ENCODE results near the gene ALMS1.
"Not testable (repeated sequence)": the region's sequence is repeated elsewhere in the genome, so short reads cannot be mapped to it uniquely, and the experiment has no call there.

Gene ALMS1

DNA sequence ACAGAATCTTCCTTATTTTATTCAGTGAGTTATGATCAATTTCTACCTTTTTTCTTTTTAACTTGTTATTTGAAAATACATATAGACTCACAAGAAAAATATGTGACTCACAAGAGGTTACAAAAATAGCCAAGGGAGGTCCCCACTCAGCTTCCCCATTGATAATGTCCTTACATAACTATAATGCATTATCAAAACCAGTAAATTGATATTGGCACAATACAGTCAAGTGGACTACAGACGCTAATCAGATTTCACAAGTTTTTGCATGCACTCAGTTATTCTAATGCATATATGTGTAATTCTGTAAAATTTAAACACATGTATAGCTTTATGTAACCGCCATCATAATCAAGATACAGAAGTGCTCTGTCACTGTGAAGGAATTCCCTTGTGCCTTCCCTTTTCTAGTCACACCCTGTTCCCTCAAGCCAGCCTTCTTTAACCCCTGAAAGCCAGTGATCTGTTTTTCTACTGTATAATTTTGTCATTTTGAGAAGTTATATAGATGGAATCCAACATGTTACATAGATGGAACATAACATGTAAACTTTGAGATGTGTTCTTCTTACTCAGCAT, 118.4 kb downstream of the ALMS1 start:
- no peak for FAIRE-seq
- no peak for DNase-seq (ENCODE audit: insufficient read length, low spot score)

DNA sequence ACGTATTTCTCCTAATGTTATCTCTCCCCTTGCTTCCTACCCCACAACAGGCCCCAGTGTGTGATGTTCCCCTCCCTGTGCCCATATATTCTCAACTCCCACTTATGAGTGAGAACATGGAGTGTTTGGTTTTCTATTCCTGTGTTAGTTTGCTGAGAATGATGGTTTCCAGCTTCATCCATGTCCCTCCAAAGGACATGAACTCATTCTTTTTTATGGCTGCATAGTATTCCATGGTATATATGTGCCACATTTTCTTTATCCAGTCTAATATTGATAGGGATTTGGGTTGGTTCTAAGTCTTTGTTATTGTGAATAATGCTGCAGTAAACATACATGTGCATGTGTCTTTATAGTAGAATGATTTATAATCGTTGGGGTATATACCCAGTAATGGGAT, 119.2 kb downstream of the ALMS1 start:
- not testable (repeated sequence) for DNase-seq (ENCODE audit: insufficient read length, low spot score); FAIRE-seq

DNA sequence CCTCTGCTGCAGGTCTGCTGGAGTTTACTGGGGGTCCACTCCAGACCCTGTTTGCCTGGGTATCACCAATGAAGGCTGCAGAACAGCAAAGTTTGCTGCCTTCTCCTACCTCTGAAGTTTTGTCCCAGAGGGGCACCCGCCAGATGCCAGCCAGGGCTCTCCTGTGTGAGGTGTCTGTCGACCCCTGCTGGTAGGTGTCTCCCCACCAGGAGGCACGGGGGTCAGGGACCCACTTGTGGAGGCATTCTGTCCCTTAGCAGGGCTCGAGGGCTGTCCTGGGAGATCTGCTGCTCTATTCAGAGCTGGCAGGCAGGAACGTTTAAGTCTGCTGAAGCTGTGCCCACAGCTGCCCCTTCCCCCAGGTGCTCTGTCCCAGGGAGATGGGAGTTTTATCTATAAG, 124.8 kb downstream of the ALMS1 start:
- DNase-seq (ENCODE audit: insufficient read length, low spot score); FAIRE-seq: not testable (repeated sequence)

DNA sequence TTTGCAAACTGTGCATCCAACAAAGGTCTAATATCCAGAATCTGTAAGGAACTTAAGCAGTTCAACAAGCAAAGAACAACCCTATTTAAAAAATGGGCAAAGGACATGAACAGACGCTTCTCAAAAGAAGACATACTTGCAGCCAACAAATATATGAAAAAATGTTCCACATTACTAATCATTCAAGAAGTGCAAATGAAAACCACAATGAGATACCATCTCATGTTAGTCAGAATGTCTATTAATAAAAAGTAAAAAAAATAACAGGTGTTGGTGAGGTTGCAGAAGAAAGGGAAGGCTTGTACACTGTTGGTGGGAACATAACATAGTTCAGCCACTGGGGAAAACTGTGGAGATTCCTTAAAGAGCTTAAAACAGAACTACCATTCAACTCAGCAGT, 130.4 kb downstream of the ALMS1 start:
- DNase-seq (ENCODE audit: insufficient read length, low spot score) (no peak), FAIRE-seq (no peak)

DNA sequence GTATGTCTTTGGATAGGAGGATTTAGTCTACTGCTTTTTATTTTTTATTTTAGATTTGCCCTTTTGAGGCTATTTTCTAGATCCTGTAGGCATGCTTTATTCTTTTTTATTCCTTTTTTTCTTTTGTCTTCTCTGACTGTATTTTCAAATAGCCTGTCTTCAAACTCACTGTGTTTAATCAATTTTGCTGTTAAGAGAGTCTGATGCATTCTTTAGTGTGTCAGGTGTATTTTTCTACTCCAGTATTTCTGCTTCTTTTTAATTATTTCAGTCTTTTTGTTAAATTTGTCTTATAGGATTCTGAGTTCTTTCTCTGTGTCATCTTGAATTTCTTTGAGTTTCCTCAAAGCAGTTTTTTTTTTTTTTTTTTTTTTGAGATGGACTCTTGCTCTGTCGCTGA, 143.1 kb downstream of the ALMS1 start:
- no peak for FAIRE-seq
- DNase-seq (ENCODE audit: insufficient read length, low spot score) = no peak

DNA sequence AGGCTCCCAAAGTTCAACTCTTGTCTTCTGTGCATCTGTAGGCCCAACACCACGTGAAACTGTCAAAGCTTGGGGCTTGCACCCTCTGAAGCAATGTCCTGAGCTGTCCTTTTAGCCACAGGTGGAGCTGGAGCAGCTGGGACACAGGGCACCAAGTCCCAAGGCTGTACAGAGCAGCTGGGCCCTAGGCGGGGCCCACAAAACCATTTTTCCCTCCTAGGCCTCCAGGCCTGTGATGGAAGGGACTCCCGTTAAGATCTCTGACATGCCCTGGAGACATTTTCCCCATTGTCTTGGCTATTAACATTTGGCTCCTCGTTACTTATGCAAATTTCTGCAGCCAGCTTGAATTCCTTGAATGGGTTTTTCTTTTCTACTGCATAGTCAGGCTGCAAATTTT, 145.1 kb downstream of the ALMS1 start:
- FAIRE-seq; DNase-seq (ENCODE audit: insufficient read length, low spot score): not testable (repeated sequence)

DNA sequence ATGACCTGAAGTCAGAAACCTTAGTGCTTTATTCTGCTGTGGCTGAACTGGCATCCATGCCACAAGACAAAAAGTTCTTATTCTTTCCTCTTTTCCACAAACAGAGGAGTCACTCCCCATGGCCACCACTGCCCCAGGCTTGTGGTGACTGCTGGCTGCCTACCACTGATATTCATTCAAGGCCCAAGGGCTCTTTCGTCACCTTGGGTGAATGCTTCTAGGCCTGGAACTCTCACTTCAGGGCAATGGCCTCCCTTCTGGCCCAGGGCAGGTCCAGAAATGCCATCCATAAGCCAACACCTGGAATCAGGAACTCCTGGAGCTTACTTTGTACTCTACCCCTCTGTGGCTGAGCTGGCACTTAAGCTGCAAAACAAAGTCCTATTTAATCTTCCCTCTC, 146.7 kb downstream of the ALMS1 start:
- DNase-seq (ENCODE audit: insufficient read length, low spot score) (no peak), FAIRE-seq (no peak)

DNA sequence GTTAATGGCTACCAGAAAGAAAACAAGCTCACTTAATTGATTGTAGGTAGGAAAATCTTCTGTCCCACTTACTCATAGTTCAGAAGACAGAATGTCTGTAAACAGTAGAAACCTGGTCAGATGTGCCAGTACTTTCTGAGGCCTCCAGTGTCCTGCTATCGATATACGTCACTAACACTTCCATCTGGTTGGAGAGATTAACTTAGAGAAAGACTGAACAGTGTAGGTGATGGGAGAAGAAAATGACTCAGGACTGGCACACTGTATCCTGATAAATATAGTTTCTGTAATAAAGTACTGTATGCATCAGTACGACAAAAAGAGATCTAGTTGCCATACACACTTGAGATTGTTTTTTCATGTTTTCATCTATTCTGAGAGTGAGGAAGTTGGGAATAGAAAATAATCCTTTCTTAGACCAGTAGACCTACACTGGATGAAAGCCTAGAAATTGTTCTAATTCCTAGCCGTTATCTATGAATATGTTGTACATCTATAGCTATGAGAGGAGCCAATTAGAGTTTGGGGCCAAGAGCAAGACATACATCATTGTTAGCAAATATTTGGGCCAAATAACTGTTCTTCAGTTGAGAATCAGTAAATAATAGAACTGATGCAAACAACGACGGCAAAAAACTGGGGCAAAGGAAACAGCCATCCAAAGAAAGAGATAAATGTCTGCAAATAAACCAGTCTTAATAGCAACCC, 150.7 kb downstream of the ALMS1 start:
- no peak for FAIRE-seq
- DNase-seq (ENCODE audit: insufficient read length, low spot score) = no peak

DNA sequence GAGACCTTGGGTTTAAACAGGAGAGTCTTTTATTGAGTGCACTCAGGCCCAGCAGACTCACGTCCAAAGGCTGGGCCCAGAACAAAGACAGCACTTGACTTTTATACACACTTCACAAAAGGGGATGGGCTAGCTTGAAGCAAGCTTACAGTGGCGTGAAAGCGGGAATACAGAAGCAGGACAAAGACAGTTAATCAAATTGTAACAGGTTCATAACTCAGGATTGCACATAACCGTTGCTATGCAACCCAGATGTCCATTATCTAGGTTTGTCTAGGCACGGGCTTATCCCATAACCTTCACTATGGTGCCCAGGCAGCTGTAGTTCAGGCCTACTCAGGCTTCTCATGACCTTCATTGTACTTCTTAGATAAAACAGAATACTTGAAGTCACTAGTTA, 175.2 kb downstream of the ALMS1 start:
- FAIRE-seq; DNase-seq (ENCODE audit: insufficient read length, low spot score): not testable (repeated sequence)

DNA sequence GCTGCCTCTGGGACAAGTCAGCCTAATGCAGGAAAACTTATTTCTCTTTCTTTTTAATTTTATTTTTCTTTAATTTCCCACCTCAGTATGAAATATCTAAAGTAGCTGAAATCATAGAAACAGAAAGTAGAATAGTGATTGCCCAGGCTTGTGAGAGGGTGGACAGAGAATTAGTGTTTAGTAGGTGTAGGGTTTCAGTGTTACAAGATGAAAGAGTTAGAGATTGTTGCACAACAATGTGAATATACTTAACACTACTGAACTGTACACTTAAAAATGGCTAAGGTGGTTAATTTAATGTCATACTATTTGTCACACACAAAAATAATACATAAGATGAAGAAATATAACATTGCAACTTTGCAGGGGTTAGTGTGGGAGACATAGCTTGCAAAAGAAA, 175.8 kb downstream of the ALMS1 start:
- no peak for DNase-seq (ENCODE audit: insufficient read length, low spot score)
- FAIRE-seq = no peak

DNA sequence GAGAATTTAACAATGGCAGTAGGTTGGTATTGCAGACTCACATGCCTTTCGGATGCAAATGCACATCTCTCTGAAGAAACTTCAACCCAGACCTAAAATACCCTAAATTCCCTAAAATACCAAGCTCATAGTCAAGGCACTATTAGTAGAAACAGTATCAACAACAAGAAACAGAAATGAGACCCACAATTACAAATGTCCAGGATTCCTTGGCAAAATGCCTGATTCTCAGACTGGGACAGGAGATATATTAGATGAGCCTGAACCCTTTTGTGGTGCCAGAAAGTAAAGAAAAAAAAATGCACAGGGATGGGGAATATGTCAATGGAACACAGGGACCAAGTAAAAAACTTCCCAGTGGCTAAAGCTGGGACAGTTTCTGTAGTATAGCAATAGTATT, 179.3 kb downstream of the ALMS1 start:
- FAIRE-seq (no peak), DNase-seq (ENCODE audit: insufficient read length, low spot score) (no peak)

DNA sequence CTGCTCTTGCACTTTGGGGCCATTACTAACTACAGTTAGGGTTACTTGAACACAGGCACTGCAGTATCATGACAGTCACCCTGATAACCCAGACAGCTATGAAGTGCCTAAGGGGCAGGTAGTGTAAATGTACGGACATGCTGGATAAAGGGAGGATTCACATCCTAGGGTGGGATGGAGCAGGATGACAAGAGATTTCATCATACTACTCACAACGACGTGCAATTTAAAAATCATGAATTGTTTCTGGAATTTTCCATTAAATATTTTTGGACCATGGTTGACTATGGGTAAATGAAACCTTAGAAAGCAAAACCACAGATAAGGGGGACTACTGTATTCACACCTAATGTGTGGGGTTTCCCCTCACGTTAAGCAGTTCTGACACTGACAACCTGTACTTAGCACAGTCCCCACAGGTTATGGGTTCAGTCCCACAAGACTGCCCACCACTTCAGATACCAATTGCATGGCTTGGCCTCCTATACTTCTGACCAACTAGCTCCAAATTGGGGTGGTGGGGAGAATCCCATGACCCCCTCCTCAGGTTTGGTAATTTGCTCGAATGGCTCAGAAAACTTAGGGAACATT, 180.7 kb downstream of the ALMS1 start:
- FAIRE-seq (no peak), DNase-seq (ENCODE audit: insufficient read length, low spot score) (no peak)

DNA sequence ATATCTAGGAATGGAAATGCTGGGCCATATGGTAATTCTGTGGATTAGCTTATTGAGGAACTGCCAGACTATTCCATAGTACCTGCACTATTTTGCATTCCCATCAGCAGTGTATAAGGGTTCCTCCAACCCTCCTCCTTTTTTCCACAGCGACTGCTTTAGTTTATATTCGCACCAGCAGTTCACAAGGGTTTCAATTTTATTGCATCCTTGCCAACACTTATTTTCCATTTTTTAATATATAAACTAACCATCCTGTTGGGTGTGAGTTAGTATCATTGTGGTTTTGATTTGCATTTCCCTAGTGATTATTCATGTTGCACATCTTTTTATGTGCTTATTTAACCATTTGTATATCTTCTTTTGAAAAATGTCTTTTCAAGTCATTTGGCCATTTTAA, 189.6 kb downstream of the ALMS1 start:
- FAIRE-seq (no peak), DNase-seq (ENCODE audit: insufficient read length, low spot score) (no peak)

DNA sequence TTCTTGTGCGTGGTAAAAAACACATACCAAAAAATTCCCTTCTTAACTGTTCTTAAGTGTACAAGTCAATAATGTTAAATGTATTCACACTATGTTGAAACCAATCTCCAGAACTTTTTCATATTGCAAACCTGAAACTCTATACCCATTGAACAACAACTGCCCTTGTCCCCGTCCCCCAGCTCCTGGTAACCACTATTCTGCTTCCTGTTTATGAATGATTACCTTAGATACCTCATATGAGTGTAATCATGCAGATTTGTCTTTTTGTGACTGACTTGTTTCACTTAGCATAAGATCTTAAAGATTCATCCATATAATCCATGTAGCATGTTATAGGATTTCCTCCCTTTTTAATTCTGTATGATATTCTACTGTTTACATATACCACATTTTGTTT, 196.7 kb downstream of the ALMS1 start:
- no peak for DNase-seq (ENCODE audit: insufficient read length, low spot score)
- peak; percentile 53 for FAIRE-seq

DNA sequence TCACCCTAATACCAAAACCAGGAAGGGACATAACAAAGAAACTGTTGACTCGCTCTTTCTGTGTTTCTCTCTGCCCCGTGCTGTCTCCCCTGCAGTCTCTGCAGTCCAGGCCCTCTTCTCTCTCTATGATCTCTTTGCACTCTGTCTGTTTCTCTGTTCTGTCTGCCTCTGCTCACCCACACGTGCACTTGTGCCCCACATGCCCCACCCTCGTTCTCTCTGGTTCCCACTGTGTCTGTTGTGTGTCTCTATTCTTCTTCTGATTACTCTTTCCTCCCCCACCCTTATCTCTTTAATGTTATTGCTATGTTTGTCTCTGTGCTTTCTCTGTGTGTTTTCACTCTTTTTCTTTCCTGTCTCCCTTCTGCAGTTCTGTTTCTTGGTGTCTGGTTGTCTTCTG, 202.5 kb downstream of the ALMS1 start:
- DNase-seq (ENCODE audit: insufficient read length, low spot score) (no peak), FAIRE-seq (no peak)

DNA sequence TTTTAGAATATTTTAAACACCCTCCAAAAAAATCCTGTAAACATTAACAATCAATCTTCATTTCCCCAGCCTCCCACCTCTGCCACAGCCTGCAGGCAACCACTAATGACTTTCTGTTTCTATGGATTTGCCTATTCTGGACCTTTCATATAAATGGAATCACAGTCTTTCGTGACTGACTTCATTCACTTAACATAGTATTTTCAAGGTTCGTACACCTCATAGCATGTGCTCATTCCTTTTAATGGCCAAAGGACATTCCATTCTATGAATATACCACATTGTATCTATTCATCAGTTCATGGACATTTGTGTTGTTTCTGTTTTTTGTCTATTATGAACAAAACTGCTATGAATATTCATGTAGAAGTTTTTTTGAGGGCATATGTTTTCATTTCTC, 208.0 kb downstream of the ALMS1 start:
- DNase-seq (ENCODE audit: insufficient read length, low spot score) (no peak), FAIRE-seq (peak; percentile 62)

DNA sequence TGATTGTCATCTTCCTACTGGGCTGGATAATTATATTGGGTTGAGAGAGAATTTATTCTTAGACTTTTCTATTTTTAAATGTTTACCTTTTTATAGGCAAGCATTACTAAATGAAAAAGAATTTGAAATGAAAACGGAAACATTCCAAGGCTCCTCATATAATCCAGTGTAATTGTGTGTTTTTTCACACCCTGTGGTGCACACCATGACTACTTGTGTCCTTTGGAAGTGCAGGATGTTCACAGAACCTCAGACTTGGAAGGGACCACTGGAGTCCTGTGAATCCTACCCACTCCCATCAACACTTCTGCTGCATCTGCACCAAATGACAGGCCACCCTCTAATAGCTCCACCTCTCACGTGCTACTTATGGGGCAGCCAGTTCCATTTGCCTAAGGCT, 208.6 kb downstream of the ALMS1 start:
- FAIRE-seq (no peak), DNase-seq (ENCODE audit: insufficient read length, low spot score) (no peak)

DNA sequence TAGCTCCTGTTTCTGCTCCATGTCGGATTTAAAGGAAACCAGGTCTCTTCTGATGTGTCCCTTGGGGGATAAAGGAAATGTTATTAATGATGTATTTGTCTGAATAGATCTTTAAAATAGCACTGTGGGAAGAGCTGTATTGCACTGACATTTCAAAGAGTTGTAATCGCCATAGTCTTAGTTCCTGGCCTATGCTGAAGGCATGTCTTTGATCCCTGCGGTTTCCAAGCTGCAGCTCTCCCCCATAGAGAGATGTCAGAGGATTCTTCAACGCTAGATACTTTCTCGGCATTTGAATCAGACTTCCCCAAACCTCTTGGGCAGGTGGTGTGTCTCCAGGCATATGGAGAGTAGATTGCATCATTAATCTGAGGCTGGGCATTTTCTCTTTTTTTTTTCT, 216.1 kb downstream of the ALMS1 start:
- DNase-seq (ENCODE audit: insufficient read length, low spot score) (no peak), FAIRE-seq (no peak)

DNA sequence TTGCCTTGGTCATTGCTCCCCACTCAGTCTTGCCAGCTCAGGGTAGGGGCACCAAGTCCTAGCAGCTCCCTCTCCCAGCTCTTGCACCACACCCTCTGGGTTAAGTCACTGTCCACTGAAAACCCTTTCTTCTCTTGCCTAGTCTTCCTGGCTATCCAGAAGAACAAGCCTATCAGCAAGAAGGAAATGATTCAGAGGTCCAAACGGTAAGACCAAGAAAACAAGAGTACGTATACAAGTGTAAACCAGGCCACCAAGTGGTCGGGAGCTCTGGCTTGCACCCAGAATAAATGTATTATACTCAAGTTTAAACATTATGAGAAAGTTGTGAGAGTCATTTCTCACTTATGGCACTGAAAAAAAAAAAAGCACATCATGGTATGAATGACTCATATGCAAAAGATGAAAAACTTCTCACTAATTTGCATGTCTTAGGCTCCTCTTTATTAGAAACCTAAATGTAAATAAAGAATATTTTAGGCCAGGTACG, 217.5 kb downstream of the ALMS1 start:
- peak; percentile 77 for FAIRE-seq

DNA sequence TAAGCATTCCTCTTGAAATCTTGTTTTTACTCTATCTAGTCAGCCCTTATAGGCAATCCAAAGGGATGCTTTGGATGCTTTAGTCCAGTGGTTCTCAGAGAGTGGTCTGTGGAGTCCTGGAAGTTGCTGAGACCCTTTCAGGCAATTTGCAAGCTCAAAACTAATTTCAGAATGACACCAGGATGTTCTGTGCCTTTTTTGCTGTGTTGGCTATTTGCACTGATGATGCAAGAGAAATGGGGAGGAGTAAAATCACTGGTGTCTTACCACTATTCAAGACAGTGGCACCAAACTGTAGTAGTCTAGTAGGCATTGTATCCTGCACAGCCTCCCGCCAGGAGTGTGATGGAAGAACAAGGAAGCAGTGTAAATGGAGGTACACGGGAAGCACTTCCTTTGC, 219.0 kb downstream of the ALMS1 start:
- FAIRE-seq = peak; percentile 31
- DNase-seq (ENCODE audit: insufficient read length, low spot score) = not testable (repeated sequence)

More for the DNA sequence above, 217.5 kb downstream of the ALMS1 start:
- DNase-seq (ENCODE audit: insufficient read length, low spot score) = not testable (repeated sequence)

DNA sequence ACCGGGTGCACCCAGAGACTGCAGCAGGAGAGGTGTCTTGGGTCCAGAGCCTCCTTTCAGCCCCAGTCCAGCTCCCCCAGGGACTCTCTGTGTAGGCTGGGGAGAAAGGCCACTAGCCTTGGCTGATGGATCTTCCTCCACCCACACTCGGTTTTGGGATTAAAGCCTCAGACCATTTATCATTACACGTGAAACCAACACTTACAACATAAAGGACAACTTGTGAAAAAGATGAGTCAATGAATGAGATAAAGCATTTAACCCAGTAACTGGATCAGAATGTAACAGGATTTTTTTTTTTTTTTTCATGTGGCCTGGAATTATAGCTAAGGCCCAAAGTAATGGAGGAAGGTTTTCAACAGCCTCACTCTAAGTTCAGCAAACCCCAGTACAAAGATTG, 224.5 kb downstream of the ALMS1 start:
- no peak for FAIRE-seq
- DNase-seq (ENCODE audit: insufficient read length, low spot score) = no peak

DNA sequence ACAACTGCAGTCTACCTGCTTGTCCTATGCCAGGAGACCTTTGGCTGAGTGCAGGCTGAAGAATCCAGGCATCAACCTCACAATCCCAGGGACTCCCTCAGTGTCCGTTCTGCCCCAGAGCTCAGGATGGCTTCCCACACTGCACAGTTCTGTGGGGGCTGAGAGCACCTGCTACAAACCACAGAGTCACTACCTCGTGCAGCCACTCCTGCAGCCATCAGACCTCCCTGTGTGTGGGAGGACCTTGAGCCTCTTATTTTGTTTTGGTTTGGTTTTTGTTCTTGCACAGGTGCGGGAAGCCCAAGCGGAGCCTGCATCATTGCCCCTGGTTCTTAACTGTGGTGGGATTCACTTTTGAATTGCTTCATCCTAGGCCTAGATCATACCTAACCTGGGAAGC, 225.6 kb downstream of the ALMS1 start:
- FAIRE-seq = no peak

More for the DNA sequence above, 225.6 kb downstream of the ALMS1 start:
- DNase-seq (ENCODE audit: insufficient read length, low spot score) = no peak
